Endothelial cell of umbilical vein (primary cell): ENCODE measurements around the gene MYH10.

ENCODE experiments used
- MYC ChIP-seq: IDR thresholded peaks from one replicate; pipeline ENCODE4 v1.6.1; 2011; ENCODE audit warnings: mild to moderate bottlenecking, low read depth, low read length
- POLR2A ChIP-seq: IDR thresholded peaks from 2 replicates; pipeline ENCODE4 v1.6.1; 2012; ENCODE audit warnings: low read depth, mild to moderate bottlenecking, control low read depth, low read length
- POLR2AphosphoS5 ChIP-seq: IDR thresholded peaks from 2 replicates; pipeline ENCODE4 v1.6.1; 2012; ENCODE audit warnings: low read depth, mild to moderate bottlenecking, control low read depth, low read length, moderate library complexity; ENCODE audit not compliant: insufficient read depth
- TF ChIP-seq, protein P1 (sequence below), 2 donors: IDR thresholded peaks; 1 replicate in 1 of 2; 2 replicates in 1 of 2; pipeline ENCODE4 v1.5.1; 2011; ENCODE audit warnings: low read length in 2 of 2, mild to moderate bottlenecking in 2 of 2, moderate library complexity in 2 of 2, control low read depth in 1 of 2, inconsistent platforms in 1 of 2, low read depth in 1 of 2; ENCODE audit not compliant: insufficient read depth in 1 of 2; ENCODE audit errors: extremely low read depth in 1 of 2

DNA sequence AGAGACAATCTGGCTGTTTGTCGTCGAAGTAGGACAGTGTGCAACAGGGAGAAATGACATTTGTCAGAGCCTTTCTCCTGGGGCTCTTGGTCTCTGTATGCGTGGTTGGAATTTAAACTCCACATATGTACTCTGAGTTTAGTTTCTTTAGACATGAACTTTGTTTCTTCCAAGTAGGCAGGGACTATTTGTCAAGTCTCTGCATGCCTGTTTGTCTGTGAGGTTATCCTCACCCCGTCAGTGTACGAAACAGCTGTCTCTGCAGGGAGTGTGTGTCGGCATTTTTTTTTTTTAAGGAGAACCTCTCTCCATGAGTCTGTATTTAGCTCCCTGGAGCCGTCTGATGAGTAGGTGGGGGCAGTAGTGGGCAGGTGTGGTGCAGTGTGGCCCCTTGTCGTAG is 165.2 kb downstream of the MYH10 start:
- TF ChIP-seq POLR2AphosphoS5 = no peak
- TF ChIP-seq POLR2A = no peak
- TF ChIP-seq, protein P1, sequence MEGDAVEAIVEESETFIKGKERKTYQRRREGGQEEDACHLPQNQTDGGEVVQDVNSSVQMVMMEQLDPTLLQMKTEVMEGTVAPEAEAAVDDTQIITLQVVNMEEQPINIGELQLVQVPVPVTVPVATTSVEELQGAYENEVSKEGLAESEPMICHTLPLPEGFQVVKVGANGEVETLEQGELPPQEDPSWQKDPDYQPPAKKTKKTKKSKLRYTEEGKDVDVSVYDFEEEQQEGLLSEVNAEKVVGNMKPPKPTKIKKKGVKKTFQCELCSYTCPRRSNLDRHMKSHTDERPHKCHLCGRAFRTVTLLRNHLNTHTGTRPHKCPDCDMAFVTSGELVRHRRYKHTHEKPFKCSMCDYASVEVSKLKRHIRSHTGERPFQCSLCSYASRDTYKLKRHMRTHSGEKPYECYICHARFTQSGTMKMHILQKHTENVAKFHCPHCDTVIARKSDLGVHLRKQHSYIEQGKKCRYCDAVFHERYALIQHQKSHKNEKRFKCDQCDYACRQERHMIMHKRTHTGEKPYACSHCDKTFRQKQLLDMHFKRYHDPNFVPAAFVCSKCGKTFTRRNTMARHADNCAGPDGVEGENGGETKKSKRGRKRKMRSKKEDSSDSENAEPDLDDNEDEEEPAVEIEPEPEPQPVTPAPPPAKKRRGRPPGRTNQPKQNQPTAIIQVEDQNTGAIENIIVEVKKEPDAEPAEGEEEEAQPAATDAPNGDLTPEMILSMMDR (IDR thresholded peaks at IDR 0.05; ENCODE audit: extremely low read depth in 1 of 2, insufficient read depth in 1 of 2, low read depth in 1 of 2, low read length in 2 of 2) = no peak
- no peak for TF ChIP-seq MYC
